Measurements from ENCODE around the gene CCDC177. TPM values are rescaled to one million over a fixed set of nuclear protein-coding genes. Genes with fewer than 3 reads are reported as not detected.
A peak's percentile ranks its signal among the peaks of the same experiment; 100 is the strongest.

The CCDC177 gene
- total RNA-seq, 1 experiment from 2014 or later = not detected

GRCh38 chr14:69612014-69612782 is 37.5 kb upstream of the CCDC177 start:
- Histone ChIP-seq H3K27me3 (ENCODE audit: insufficient read depth, low read depth) (no peaks in the 10 kb centered on the region), H3K79me2 (ENCODE audit: low read depth) (peaks cover 12% of the 10 kb centered on the region; the same call in 1 of the 2 replicates), H3K27ac (no peak overlapping the region), H3K9me3 (ENCODE audit: insufficient read depth, low read depth) (no peaks in the 10 kb centered on the region), H3K36me3 (ENCODE audit: low read depth) (no peaks in the 10 kb centered on the region), H3K4me3 (peak overlapping the region; percentile 74), H3F3A (ENCODE audit: insufficient read depth, low read depth) (peaks cover 8% of the 10 kb centered on the region; the same call in 1 of the 2 replicates), H3K9me2 (ENCODE audit: insufficient read depth) (no peaks in the 10 kb centered on the region), H3K4me1 (replicated peaks; ENCODE audit: insufficient read depth) (peaks cover 17% of the 10 kb centered on the region), H4K20me1 (ENCODE audit: insufficient read depth) (no peaks in the 10 kb centered on the region), H2AFZ (peak overlapping the region; percentile 85), H3K4me2 (peak overlapping the region; percentile 87)
- DNase-seq = peak in 1 of 2 experiments; percentile 29
- ChIA-PET CTCF (interaction anchor here (0.6 kb wide), 1 partner anchor 25 kb away, joined by 3 read pairs; no protein-coding TSS in a partner anchor), POLR2A (ENCODE audit: unreplicated experiment) (interaction anchor here (0.6 kb wide), 2 partner anchors 162 to 178 kb away, joined by 3 read pairs; no protein-coding TSS in a partner anchor)
- TF ChIP-seq CTCF (conservative IDR thresholded peaks at IDR 0.05) (no peak), EZH2 (IDR thresholded peaks at IDR 0.05; ENCODE audit: low read depth) (no peak)
- no TSS peak for BruUV-seq (replicated peaks)
- intact Hi-C loops (cut with micrococcal nuclease; ENCODE audit: unreplicated experiment) = loop anchor here (1.0 to 2.0 kb wide), 3 partner anchors 19 to 105 kb away; no protein-coding TSS in a partner anchor

GRCh38 chr14:69611172-69612013 is 36.7 kb upstream of the CCDC177 start, which contains the start of gene SUSD6:
TSS of gene SUSD6 (plus strand) at chr14:69611596. CDS start at chr14:69658593, 46,997 bp downstream.
- Histone ChIP-seq H3K79me2 (ENCODE audit: low read depth) (peaks cover 12% of the 10 kb centered on the region; the same call in 1 of the 2 replicates), H4K20me1 (ENCODE audit: insufficient read depth) (no peaks in the 10 kb centered on the region), H3K4me2 (peak within 1 kb of the TSS; percentile 92), H3K9me2 (ENCODE audit: insufficient read depth) (no peaks in the 10 kb centered on the region), H3K27me3 (ENCODE audit: insufficient read depth, low read depth) (no peaks in the 10 kb centered on the region), H3K9me3 (ENCODE audit: insufficient read depth, low read depth) (no peaks in the 10 kb centered on the region), H3K27ac (no peak within 1 kb of the TSS), H3K4me1 (replicated peaks; ENCODE audit: insufficient read depth) (peaks cover 17% of the 10 kb centered on the region), H3K4me3 (peak within 1 kb of the TSS; percentile 74), H2AFZ (peak within 1 kb of the TSS; percentile 95), H3F3A (ENCODE audit: insufficient read depth, low read depth) (peaks cover 8% of the 10 kb centered on the region; the same call in 1 of the 2 replicates), H3K36me3 (ENCODE audit: low read depth) (no peaks in the 10 kb centered on the region)
- no peak for TF ChIP-seq CTCF (conservative IDR thresholded peaks at IDR 0.05)
- no peak for TF ChIP-seq EZH2 (IDR thresholded peaks at IDR 0.05; ENCODE audit: low read depth)
- intact Hi-C loops (cut with micrococcal nuclease; ENCODE audit: unreplicated experiment) = loop anchor here (1.0 to 2.0 kb wide), 4 partner anchors 19 to 105 kb away; no protein-coding TSS in a partner anchor
- CTCF ChIA-PET = interaction anchor here (0.6 kb wide), 3 partner anchors 21 to 27 kb away, joined by 3 to 10 read pairs (median 4); no protein-coding TSS in a partner anchor
- POLR2A ChIA-PET (ENCODE audit: unreplicated experiment) = interaction anchor here (0.5 to 0.8 kb wide), 4 partner anchors 42 to 85 kb away, joined by 4 to 7 read pairs (median 4); no protein-coding TSS in a partner anchor
- no TSS peak for BruUV-seq (replicated peaks)
- peak; percentile 65 to 91 for DNase-seq

- H3K4me2 ChIP-seq = peak overlapping the region; percentile 92
- peaks cover 12% of the 10 kb centered on the region; the same call in 1 of the 2 replicates for H3K79me2 ChIP-seq (ENCODE audit: low read depth)
- no peaks in the 10 kb centered on the region for H3K27me3 ChIP-seq (ENCODE audit: insufficient read depth, low read depth)
- no peak for TF ChIP-seq CTCF (conservative IDR thresholded peaks at IDR 0.05)
- no peak for TF ChIP-seq EZH2 (IDR thresholded peaks at IDR 0.05; ENCODE audit: low read depth)
- peak overlapping the region; percentile 62 for H3K4me3 ChIP-seq
- H3K9me3 ChIP-seq (ENCODE audit: insufficient read depth, low read depth) = no peaks in the 10 kb centered on the region
- CTCF ChIA-PET = interaction anchor here (0.6 kb wide), 1 partner anchor 26 kb away, joined by 10 read pairs; no protein-coding TSS in a partner anchor
- intact Hi-C loops (cut with micrococcal nuclease; ENCODE audit: unreplicated experiment) = loop anchor here (1.0 kb wide), 1 partner anchor 47 kb away; no protein-coding TSS in a partner anchor
- no peak for DNase-seq
- no peaks in the 10 kb centered on the region for H3K9me2 ChIP-seq (ENCODE audit: insufficient read depth)
- peak overlapping the region; percentile 95 for H2AFZ ChIP-seq
- no peaks in the 10 kb centered on the region for H4K20me1 ChIP-seq (ENCODE audit: insufficient read depth)
- H3K4me1 ChIP-seq (replicated peaks; ENCODE audit: insufficient read depth) = peaks cover 17% of the 10 kb centered on the region
- no peaks in the 10 kb centered on the region for H3K36me3 ChIP-seq (ENCODE audit: low read depth)
- H3F3A ChIP-seq (ENCODE audit: insufficient read depth, low read depth) = peaks cover 8% of the 10 kb centered on the region; the same call in 1 of the 2 replicates
- POLR2A ChIA-PET (ENCODE audit: unreplicated experiment) = interaction anchor here (0.5 to 0.8 kb wide), 4 partner anchors 43 to 85 kb away, joined by 4 to 7 read pairs (median 4); no protein-coding TSS in a partner anchor
- BruUV-seq (replicated peaks) = no TSS peak
- H3K27ac ChIP-seq = no peak overlapping the region
Observed at GRCh38 chr14:69610874-69611171, 36.2 kb upstream of the CCDC177 start.
